CD4-positive, alpha-beta T cell (primary cell): ENCODE results near the gene EPGN. TPM values are rescaled to one million over a fixed set of nuclear protein-coding genes. Genes with fewer than 3 reads are reported as not detected.

ENCODE experiments used
- ATAC-seq: fragments of 200-7000 bp; cut with Tn5 transposase; one replicate; pipeline ENCODE4 v1.10.0; 2022; ENCODE audit warnings: mild to moderate bottlenecking; ENCODE audit not compliant: poor library complexity
- CTCF ChIA-PET: fragments of 350-600 bp; sonication (Branson Sonifier 250); formaldehyde crosslinking; loops from one replicate; lab custom pipeline; 2021; ENCODE audit warnings: antibody characterized with exemption, inconsistent platforms; lab: Charles Lee
- POLR2A ChIA-PET: fragments of 350-600 bp; sonication (Branson Sonifier 250); formaldehyde crosslinking; loops from one replicate; lab custom pipeline; 2021; ENCODE audit warnings: antibody characterized with exemption, inconsistent platforms; lab: Charles Lee
- DNase-seq, 14 experiments: peaks; one replicate each; pipeline ENCODE4 v3.0.0-alpha.2; 2013 to 2020; ENCODE audit warnings: mixed read lengths in 2 of 14
- H3K27ac ChIP-seq, 2 donors: one replicate each; pipeline versions ENCODE4 v1.5.1 to v1.7.0; 2013; ENCODE audit warnings: low read length in 2 of 2, low read depth in 1 of 2, mild to moderate bottlenecking in 1 of 2
- H3K27me3 ChIP-seq, 2 experiments: 1 replicate in 1 of 2; 2 replicates in 1 of 2; pipeline versions ENCODE4 v1.6.1 to v1.7.0; 2013; ENCODE audit warnings: low read length in 2 of 2, control low read depth in 1 of 2, mild to moderate bottlenecking in 1 of 2, moderate library complexity in 1 of 2; ENCODE audit not compliant: insufficient read depth in 2 of 2, control insufficient read depth in 1 of 2
- H3K36me3 ChIP-seq: one replicate; pipeline ENCODE4 v1.6.1; 2013; ENCODE audit warnings: low read length, control low read depth; ENCODE audit not compliant: insufficient read depth
- H3K4me1 ChIP-seq: one replicate; pipeline ENCODE4 v1.6.1; 2013; ENCODE audit warnings: low read length, control low read depth; ENCODE audit not compliant: insufficient read depth
- H3K4me3 ChIP-seq: one replicate; pipeline ENCODE4 v1.5.1; 2013; ENCODE audit warnings: mild to moderate bottlenecking, low read length, moderate library complexity
- H3K9me3 ChIP-seq, 2 experiments: 1 replicate in 1 of 2; 2 replicates in 1 of 2; pipeline versions ENCODE4 v1.6.1 to v1.7.0; 2013; ENCODE audit warnings: low read length in 2 of 2, mild to moderate bottlenecking in 2 of 2, control low read depth in 1 of 2, moderate library complexity in 1 of 2; ENCODE audit not compliant: control insufficient read depth in 1 of 2, insufficient read depth in 1 of 2
- H3K27ac Mint-ChIP-seq: one replicate; pipeline ENCODE4 v1.8.0; 2020; ENCODE audit warnings: mixed read lengths
- H3K27me3 Mint-ChIP-seq: one replicate; pipeline ENCODE4 v1.8.0; 2021; ENCODE audit warnings: mixed read lengths
- H3K36me3 Mint-ChIP-seq: one replicate; pipeline ENCODE4 v1.8.0; 2021; ENCODE audit warnings: low read depth, mixed read lengths
- H3K4me1 Mint-ChIP-seq: one replicate; pipeline ENCODE4 v1.8.0; 2021; ENCODE audit warnings: low read depth, mixed read lengths
- H3K4me3 Mint-ChIP-seq: one replicate; pipeline ENCODE4 v1.8.0; 2020; ENCODE audit warnings: mild to moderate bottlenecking, mixed read lengths
- H3K9me3 Mint-ChIP-seq: one replicate; pipeline ENCODE4 v1.8.0; 2020; ENCODE audit warnings: mixed read lengths
- CTCF ChIP-seq: fragments of 200-600 bp; IDR thresholded peaks from one replicate; pipeline ENCODE4 v1.8.0; 2022; ENCODE audit warnings: antibody characterized with exemption, mild to moderate bottlenecking
- intact Hi-C, 2 experiments: fragments of 100-400 bp; cut with DNase I in 1 of 2; cut with micrococcal nuclease in 1 of 2; formaldehyde crosslinking; loops; one replicate each; pipeline versions ENCODE4 v1.15.1 to v1.9.0; 2023 to 2025; cut with DNase I, micrococcal nuclease
- polyA plus RNA-seq, 2 donors: library from polyadenylated mRNA; unstranded; fragments of 120-200 nt; gene quantifications; one replicate each; pipeline ENCODE4 v1.2.1, GENCODE V29; 2013
- total RNA-seq, 174 experiments: library from RNA in 2 of 174; stranded (reverse) in 2 of 174; gene quantifications; one replicate each; pipeline ENCODE4 v1.2.3 and lab custom pipeline; 2021 to 2026

EPGN gene
- total RNA-seq (1 to 10 TPM; 3.7 to 5.9 TPM), total RNA-seq (lab: John Stamatoyannopoulos, UW) (0 to 5.3 (median 0.22) reads per million in 172 experiments)
- polyA plus RNA-seq (2013, experiment 1 of 2), result 0.15 TPM
- 0.22 TPM for polyA plus RNA-seq (2013, experiment 2 of 2)

GRCh38 chr4:74308215-74308614 lies at the start of gene EPGN:
EPGN (plus strand) TSS chr4:74308470; CDS start chr4:74308534, 64 bp downstream.
- Histone ChIP-seq H3K9me3 (no peaks in the 10 kb centered on the region), H3K27me3 (no peaks in the 10 kb centered on the region), H3K4me1 (no peaks in the 10 kb centered on the region), H3K27ac (no peak within 1 kb of the TSS), H3K36me3 (no peaks in the 10 kb centered on the region), H3K4me3 (peak within 1 kb of the TSS; percentile 11)
- peak in 6 of 14 experiments; percentile 1 to 41 (median 38) for DNase-seq
- Mint-ChIP-seq H3K27me3 (no peaks in the 10 kb centered on the region), H3K4me1 (peaks cover 23% of the 10 kb centered on the region), H3K27ac (peak within 1 kb of the TSS; percentile 67), H3K9me3 (no peaks in the 10 kb centered on the region), H3K36me3 (no peaks in the 10 kb centered on the region), H3K4me3 (peak within 1 kb of the TSS; percentile 69)
- CTCF ChIA-PET, result interaction anchor here (1.6 kb wide), 1 partner anchor 80 kb away, joined by 3 read pairs; no protein-coding TSS in a partner anchor
- ATAC-seq, result peak; percentile 89
- POLR2A ChIA-PET, result no interaction called here
- TF ChIP-seq CTCF, result no peak
- intact Hi-C loops, result no loop called here

- H3K36me3 ChIP-seq, result no peaks in the 10 kb centered on the region
- intact Hi-C loops, result no loop called here
- H3K9me3 ChIP-seq, result no peaks in the 10 kb centered on the region
- no peaks in the 10 kb centered on the region for H3K4me1 ChIP-seq
- Mint-ChIP-seq H3K27me3 (no peaks in the 10 kb centered on the region), H3K27ac (no peak overlapping the region), H3K9me3 (no peaks in the 10 kb centered on the region), H3K4me3 (no peak overlapping the region), H3K4me1 (no peaks in the 10 kb centered on the region), H3K36me3 (no peaks in the 10 kb centered on the region)
- ATAC-seq (no peak), DNase-seq (no peak)
- no peaks in the 10 kb centered on the region for H3K27me3 ChIP-seq
- no peak overlapping the region for H3K4me3 ChIP-seq
- CTCF ChIA-PET, result no interaction called here
- H3K27ac ChIP-seq, result no peak overlapping the region
- no peak for TF ChIP-seq CTCF
- POLR2A ChIA-PET, result no interaction called here
Observed at GRCh38 chr4:74258963-74259362, 49.3 kb upstream of the EPGN start.

GRCh38 chr4:74260036-74260435 lies 48.2 kb upstream of the EPGN start:
- ChIA-PET CTCF (no interaction called here), POLR2A (no interaction called here)
- Histone ChIP-seq H3K27ac (no peak overlapping the region), H3K4me3 (no peak overlapping the region), H3K36me3 (no peaks in the 10 kb centered on the region), H3K27me3 (no peaks in the 10 kb centered on the region), H3K4me1 (no peaks in the 10 kb centered on the region), H3K9me3 (no peaks in the 10 kb centered on the region)
- Mint-ChIP-seq H3K4me1 (no peaks in the 10 kb centered on the region), H3K27me3 (no peaks in the 10 kb centered on the region), H3K4me3 (no peak overlapping the region), H3K27ac (no peak overlapping the region), H3K36me3 (no peaks in the 10 kb centered on the region), H3K9me3 (no peaks in the 10 kb centered on the region)
- TF ChIP-seq CTCF, result no peak
- intact Hi-C loops, result no loop called here
- DNase-seq (no peak), ATAC-seq (no peak)
